ENCODE data around the gene CCDC71.

The CCDC71 gene

DNA sequence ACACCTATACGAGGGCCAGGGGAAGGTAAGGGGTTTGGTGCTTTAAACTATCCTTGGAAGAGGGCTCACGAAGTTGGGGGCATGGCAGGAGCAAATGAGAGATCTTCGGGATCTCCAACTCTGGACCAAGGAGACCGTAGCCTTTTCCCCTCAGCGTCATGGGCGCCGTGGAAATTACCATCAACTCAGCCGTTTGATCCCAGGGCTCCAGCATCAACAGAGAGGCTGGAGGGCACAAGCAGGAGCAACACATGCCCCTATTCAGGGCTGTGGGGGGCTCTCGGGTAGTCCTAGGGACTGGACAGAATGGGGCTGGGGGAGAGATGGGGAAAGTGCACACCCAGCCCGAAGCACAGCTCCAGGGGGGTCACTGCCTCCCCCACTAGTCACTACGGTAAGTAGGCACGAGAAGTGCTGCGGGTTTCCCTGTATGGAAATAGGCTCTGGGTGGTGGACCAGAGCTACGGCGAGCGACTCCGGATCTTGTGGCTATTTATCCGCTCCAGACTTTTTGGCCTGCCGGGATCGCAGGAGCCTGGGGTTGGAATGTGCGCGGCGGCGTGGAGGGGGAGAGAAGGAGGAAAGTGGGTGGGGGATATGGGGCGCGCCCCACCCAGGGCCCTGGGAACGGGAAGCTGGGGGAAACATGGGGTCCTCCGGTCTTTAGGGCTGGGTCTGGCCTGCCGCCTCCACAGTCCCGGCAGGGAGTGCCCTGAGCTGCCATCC lies 32.7 kb downstream of the CCDC71 start (continued):
- 0 out of 2 replicates have a peak, but pooled peaks have one; percentile 46 for TF ChIP-seq INSM2 (tag by site-specific recombination; IDR thresholded peaks at IDR 0.05)
- TF ChIP-seq, protein P1, sequence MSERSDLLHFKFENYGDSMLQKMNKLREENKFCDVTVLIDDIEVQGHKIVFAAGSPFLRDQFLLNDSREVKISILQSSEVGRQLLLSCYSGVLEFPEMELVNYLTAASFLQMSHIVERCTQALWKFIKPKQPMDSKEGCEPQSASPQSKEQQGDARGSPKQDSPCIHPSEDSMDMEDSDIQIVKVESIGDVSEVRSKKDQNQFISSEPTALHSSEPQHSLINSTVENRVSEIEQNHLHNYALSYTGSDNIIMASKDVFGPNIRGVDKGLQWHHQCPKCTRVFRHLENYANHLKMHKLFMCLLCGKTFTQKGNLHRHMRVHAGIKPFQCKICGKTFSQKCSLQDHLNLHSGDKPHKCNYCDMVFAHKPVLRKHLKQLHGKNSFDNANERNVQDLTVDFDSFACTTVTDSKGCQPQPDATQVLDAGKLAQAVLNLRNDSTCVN (tag by site-specific recombination; optimal IDR thresholded peaks at IDR 0.05), result peak; percentile 40
- TF ChIP-seq ZNF426 (tag by site-specific recombination; IDR thresholded peaks at IDR 0.05), result no peak
- peak; percentile 96 for TF ChIP-seq ZNF398 (tag by site-specific recombination; IDR thresholded peaks at IDR 0.05)
- peak; percentile 85 for TF ChIP-seq KLF8 (tag by site-specific recombination; IDR thresholded peaks at IDR 0.05)
- TF ChIP-seq, protein P2, sequence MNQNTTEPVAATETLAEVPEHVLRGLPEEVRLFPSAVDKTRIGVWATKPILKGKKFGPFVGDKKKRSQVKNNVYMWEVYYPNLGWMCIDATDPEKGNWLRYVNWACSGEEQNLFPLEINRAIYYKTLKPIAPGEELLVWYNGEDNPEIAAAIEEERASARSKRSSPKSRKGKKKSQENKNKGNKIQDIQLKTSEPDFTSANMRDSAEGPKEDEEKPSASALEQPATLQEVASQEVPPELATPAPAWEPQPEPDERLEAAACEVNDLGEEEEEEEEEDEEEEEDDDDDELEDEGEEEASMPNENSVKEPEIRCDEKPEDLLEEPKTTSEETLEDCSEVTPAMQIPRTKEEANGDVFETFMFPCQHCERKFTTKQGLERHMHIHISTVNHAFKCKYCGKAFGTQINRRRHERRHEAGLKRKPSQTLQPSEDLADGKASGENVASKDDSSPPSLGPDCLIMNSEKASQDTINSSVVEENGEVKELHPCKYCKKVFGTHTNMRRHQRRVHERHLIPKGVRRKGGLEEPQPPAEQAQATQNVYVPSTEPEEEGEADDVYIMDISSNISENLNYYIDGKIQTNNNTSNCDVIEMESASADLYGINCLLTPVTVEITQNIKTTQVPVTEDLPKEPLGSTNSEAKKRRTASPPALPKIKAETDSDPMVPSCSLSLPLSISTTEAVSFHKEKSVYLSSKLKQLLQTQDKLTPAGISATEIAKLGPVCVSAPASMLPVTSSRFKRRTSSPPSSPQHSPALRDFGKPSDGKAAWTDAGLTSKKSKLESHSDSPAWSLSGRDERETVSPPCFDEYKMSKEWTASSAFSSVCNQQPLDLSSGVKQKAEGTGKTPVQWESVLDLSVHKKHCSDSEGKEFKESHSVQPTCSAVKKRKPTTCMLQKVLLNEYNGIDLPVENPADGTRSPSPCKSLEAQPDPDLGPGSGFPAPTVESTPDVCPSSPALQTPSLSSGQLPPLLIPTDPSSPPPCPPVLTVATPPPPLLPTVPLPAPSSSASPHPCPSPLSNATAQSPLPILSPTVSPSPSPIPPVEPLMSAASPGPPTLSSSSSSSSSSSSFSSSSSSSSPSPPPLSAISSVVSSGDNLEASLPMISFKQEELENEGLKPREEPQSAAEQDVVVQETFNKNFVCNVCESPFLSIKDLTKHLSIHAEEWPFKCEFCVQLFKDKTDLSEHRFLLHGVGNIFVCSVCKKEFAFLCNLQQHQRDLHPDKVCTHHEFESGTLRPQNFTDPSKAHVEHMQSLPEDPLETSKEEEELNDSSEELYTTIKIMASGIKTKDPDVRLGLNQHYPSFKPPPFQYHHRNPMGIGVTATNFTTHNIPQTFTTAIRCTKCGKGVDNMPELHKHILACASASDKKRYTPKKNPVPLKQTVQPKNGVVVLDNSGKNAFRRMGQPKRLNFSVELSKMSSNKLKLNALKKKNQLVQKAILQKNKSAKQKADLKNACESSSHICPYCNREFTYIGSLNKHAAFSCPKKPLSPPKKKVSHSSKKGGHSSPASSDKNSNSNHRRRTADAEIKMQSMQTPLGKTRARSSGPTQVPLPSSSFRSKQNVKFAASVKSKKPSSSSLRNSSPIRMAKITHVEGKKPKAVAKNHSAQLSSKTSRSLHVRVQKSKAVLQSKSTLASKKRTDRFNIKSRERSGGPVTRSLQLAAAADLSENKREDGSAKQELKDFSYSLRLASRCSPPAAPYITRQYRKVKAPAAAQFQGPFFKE (tag by site-specific recombination; IDR thresholded peaks at IDR 0.05; ENCODE audit: borderline replicate concordance), result no peak
- TF ChIP-seq ZBTB20 (tag by site-specific recombination; IDR thresholded peaks at IDR 0.05), result peak; percentile 68; the same call in 1 of the 2 replicates
- TF ChIP-seq ZNF544 (tag by site-specific recombination; IDR thresholded peaks at IDR 0.05), result no peak
- 0 out of 2 replicates have a peak, but pooled peaks have one; percentile 18 for TF ChIP-seq KLF7 (tag by site-specific recombination; IDR thresholded peaks at IDR 0.05; ENCODE audit: borderline replicate concordance)
- no peak for TF ChIP-seq ZNF596 (tag by site-specific recombination; IDR thresholded peaks at IDR 0.05)
- TF ChIP-seq SP7 (tag by site-specific recombination; IDR thresholded peaks at IDR 0.05), result peak; percentile 22; the same call in 1 of the 2 replicates
- TF ChIP-seq ZNF394 (tag by site-specific recombination; IDR thresholded peaks at IDR 0.05; ENCODE audit: borderline replicate concordance), result no peak
- no peak for TF ChIP-seq ZNF549 (tag by site-specific recombination; IDR thresholded peaks at IDR 0.05)
- TF ChIP-seq, protein P3, sequence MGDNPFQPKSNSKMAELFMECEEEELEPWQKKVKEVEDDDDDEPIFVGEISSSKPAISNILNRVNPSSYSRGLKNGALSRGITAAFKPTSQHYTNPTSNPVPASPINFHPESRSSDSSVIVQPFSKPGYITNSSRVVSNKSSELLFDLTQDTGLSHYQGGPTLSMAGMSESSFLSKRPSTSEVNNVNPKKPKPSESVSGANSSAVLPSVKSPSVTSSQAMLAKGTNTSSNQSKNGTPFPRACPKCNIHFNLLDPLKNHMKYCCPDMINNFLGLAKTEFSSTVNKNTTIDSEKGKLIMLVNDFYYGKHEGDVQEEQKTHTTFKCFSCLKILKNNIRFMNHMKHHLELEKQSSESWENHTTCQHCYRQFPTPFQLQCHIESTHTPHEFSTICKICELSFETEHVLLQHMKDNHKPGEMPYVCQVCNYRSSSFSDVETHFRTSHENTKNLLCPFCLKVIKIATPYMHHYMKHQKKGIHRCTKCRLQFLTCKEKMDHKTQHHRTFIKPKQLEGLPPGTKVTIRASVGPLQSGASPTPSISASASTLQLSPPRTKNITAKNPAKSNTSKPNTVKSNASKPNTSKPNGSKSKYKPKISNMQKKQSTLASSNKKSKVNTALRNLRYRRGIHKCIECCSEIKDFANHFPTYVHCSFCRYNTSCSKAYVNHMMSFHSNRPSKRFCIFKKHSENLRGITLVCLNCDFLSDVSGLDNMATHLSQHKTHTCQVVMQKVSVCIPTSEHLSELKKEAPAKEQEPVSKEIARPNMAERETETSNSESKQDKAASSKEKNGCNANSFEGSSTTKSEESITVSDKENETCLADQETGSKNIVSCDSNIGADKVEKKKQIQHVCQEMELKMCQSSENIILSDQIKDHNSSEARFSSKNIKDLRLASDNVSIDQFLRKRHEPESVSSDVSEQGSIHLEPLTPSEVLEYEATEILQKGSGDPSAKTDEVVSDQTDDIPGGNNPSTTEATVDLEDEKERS (tag by site-specific recombination; IDR thresholded peaks at IDR 0.05), result no peak
- no peak for TF ChIP-seq GLI2 (tag by site-specific recombination; IDR thresholded peaks at IDR 0.05; ENCODE audit: borderline replicate concordance, low read depth)
- no peak for TF ChIP-seq ZNF707 (tag by site-specific recombination; IDR thresholded peaks at IDR 0.05)
- TF ChIP-seq ZNF777 (tag by site-specific recombination; IDR thresholded peaks at IDR 0.05; ENCODE audit: borderline replicate concordance), result 0 out of 2 replicates have a peak, but pooled peaks have one; percentile 14
- TF ChIP-seq ZNF792 (tag by site-specific recombination; IDR thresholded peaks at IDR 0.05), result no peak
- TF ChIP-seq ZNF2 (tag by site-specific recombination; IDR thresholded peaks at IDR 0.05), result no peak
- TF ChIP-seq, protein P4, sequence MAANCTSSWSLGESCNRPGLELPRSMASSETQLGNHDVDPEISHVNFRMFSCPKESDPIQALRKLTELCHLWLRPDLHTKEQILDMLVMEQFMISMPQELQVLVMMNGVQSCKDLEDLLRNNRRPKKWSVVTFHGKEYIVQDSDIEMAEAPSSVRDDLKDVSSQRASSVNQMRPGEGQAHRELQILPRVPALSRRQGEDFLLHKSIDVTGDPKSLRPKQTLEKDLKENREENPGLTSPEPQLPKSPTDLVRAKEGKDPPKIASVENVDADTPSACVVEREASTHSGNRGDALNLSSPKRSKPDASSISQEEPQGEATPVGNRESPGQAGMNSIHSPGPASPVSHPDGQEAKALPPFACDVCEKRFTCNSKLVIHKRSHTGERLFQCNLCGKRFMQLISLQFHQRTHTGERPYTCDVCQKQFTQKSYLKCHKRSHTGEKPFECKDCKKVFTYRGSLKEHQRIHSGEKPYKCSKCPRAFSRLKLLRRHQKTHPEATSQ (tag by site-specific recombination; IDR thresholded peaks at IDR 0.05), result no peak
- no peak for TF ChIP-seq ZNF664 (tag by site-specific recombination; IDR thresholded peaks at IDR 0.05)
- 0 out of 2 replicates have a peak, but pooled peaks have one; percentile 29 for TF ChIP-seq ZBTB7A (tag by site-specific recombination; IDR thresholded peaks at IDR 0.05; ENCODE audit: low read depth)

Data from HEK293 (cell line).